UCSD-AML1 (cell line): ENCODE data around the gene TMEM106B.
"Not testable (repeated sequence)": the region's sequence is repeated elsewhere in the genome, so short reads cannot be mapped to it uniquely, and the experiment has no call there.

Experiments
- DNase-seq: peaks from one replicate; lab custom pipeline; 2025; ENCODE audit not compliant: unreplicated experiment; lab: John Stamatoyannopoulos, UW

Gene TMEM106B

DNA sequence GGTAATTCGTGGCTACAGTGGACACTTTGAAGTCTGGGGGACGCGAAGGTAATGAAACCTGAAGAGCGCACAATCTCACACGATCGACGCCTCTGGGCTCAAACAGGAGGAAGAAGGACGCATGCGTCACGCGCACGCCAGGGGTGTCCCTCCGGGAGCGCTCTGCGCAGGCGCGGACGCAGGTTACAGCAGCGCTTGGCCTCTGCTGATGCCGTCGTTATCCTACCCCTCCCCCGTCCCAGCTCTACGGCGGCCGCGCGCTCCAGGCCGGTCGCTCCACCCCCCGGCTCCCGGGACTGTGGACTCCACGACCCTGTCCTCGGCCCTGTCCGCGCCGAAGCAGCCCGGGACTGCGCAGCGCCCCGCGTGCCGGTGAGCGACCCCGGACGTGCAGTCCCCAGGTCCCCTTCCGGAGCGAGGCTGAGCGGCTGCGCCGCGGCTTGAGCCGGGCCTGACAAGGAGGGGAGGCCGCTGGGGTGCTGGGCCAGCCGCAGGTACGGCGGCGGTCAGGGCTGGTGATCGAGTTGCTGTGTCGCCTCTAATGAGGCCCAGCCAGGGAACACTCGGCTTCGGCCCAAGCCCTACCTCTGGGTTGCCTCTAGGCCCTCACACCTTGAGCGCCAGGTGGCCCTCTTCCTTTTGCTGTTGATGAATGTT is at the start of gene TMEM106B:
Gene TMEM106B (plus strand): TSS at position 241 of the 657 bp plus-strand sequence. CDS start 3,517 bp downstream, outside the sequence.
- DNase-seq = peak; percentile 87

- no peak for DNase-seq
Observed at GRCh38 chr7:12162415-12163113, 48.5 kb upstream of the TMEM106B start.

DNA sequence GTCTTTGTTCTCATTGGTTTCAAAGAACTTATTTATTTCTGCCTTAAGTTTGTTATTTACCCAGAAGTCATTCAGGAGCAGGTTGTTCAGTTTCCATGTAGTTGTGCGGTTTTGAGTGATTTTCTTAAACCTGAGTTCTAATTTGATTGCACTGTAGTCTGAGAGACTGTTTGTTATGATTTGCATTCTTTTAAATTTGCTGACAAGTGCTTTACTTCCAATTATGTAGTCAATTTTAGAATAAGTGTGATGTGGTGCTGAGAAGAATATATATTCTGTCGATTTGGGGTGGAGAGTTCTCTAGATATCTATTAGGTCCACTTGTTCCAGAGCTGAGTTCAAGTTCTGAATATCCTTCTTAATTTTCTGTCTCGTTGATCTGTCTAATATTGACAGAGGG is 43.0 kb upstream of the TMEM106B start:
- not testable (repeated sequence) for DNase-seq

- DNase-seq = peak; percentile 3
Observed at GRCh38 chr7:12169981-12170820, 40.9 kb upstream of the TMEM106B start.

DNA sequence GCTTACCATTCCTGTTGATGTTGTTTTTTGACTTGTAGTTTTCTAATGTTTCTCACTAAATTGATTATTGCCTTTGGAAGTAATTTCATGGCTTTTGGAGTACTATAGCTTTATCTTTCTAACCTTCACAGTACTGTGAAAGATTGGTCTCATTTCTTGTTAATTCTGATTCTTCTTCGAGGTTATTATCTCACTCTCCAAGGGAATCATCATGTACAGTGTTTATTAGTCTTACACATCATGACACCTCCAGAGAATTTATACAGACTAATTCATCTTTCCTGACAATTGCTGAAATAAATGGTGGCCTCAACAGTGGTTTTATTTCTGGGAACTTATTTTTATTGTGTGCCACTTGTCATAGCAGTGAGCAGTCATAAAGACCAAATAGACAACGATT is 37.4 kb upstream of the TMEM106B start:
- no peak for DNase-seq

DNA sequence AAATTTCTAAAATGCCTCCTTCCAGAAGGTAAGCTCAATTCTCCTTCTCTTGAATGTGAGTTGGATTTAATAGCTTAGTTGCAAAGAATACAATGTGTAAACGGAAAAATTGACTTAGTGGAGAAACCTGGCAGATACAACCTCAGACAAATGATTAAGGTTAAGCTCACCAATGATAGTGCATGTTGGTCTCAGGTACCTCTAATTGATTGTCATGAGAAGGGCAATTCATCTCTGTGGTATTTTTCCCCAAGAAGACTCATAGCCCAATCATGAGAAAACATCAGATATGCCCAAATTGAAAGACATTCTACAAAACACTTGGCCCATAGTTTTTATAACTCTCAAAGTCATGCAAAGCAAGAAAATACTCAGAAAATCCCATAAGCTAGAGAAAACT is 36.2 kb upstream of the TMEM106B start:
- no peak for DNase-seq

GRCh38 chr7:12178317-12178716 is 32.8 kb upstream of the TMEM106B start:
- no peak for DNase-seq

GRCh38 chr7:12194426-12194825 is 16.7 kb upstream of the TMEM106B start:
- DNase-seq = no peak

DNA sequence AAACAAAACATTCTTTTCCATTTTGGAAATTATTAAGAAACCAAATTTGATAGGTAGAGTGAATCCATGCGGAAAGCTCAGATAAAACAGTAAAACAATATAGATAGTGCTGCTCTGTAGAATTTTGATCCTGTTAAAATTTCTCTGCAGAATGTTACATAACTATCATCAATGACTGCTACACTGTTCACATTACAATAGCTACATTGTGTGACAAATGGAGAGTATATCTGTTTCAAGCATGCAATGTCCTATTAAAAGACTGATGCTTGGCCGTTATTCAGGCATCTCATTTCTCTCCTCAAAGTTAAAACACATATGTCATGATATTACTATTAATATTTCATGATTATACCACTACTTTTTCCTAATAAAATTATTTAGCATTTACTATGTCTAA is 14.7 kb upstream of the TMEM106B start:
- no peak for DNase-seq

DNA sequence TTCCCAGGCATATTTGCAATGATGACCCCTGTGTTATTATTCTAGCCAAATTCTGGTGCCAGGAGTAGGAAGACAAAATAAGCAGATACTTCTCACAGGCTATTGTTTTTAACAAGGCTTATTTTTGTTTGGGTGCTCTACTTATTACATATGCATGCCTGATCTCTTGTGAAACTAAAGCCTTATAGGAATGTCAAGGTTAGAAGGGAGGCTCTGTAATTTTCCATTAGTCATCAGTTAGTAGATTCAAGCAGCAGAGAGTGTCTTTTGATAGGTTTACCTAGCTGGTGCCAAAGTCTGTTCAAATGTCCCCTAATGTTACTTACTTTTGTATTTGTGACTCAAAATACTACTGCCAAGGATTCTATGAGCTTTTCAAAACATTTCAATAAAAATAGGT is 11.7 kb upstream of the TMEM106B start:
- no peak for DNase-seq

- no peak for DNase-seq
Observed at GRCh38 chr7:12207046-12207445, 4.0 kb upstream of the TMEM106B start.

DNA sequence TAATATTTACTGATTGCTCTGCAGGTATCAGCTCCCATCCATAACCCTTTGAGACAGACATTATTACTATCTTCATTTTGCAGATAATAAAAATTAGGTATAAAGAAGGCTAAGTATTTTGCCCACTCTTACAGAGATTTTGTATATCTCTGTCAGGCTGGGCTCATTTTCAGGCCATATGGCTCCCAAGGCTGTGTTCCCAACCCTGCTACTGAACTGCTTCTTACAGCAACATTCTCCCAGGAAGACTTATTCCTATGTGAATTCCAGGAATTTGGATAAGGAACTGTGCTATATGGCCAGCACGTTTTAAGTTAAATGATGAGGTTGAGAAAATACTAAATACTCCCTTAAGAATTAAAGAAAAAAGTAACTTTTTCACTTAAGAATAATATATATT is 1.9 kb upstream of the TMEM106B start:
- no peak for DNase-seq

DNA sequence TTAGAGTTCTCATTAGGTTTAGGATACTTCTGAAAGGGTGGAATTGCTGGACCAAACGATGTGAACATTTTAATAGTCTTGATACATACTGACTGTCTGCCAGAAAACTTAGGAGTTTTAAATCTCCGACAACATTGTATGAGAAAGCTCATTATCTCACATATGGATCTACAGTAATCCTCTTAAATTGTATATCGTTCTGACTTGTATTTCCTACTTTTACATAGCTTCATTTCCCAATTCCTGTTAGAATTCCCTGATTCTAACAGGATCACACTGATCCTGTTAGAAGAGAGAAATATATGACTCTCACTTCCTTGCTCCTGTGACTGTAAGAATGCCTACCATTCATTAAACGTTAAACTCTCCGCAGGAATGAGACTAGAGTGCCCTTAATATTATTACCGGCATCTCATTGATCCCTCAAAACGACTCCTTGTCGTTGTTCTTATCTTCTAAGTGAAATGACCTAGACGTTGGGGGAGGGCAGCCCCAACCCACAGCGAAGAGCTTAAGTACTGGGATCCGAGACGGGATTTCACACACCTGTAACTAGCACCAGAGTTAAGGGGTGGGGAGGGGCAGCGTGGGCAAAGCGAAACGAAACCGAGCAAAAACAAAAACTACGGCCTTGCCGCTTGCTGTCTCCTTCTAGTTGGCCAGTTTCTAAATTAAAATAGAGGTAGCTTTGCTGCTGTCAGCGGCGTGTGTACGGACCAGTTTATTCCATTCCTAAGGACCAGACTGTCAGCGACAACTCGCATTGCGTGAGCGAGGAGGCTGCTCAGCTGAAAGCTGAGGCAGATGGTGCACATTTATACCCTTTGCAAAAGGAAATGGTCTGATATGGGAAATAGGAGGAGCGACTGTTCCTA is 678 bp upstream of the TMEM106B start:
- DNase-seq = no peak

- DNase-seq = no peak
Observed at GRCh38 chr7:12211711-12212485, 804 bp downstream of the TMEM106B start.

GRCh38 chr7:12217311-12217710 is 6.2 kb downstream of the TMEM106B start:
- no peak for DNase-seq

GRCh38 chr7:12220389-12221046 is 9.4 kb downstream of the TMEM106B start:
- DNase-seq = no peak

DNA sequence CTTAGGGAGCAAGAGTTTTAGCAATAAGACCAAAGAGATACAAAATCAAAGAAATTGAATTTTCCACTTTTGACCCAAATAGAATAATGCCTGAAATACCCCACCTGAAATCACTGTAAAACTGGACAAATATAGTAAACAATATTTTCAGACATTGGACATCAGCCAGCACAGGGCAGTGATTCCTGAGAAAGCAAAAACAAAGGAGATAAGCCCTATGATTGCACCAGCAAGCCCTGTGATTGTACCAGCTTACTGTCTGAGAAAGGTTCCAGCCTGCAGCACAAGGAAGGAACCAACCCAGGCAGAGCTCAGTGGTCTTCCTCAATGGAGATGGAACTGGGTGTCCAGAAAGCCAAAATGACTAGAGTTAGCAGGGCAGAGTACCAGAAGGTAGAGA is 10.3 kb downstream of the TMEM106B start:
- DNase-seq = peak; percentile 1

DNA sequence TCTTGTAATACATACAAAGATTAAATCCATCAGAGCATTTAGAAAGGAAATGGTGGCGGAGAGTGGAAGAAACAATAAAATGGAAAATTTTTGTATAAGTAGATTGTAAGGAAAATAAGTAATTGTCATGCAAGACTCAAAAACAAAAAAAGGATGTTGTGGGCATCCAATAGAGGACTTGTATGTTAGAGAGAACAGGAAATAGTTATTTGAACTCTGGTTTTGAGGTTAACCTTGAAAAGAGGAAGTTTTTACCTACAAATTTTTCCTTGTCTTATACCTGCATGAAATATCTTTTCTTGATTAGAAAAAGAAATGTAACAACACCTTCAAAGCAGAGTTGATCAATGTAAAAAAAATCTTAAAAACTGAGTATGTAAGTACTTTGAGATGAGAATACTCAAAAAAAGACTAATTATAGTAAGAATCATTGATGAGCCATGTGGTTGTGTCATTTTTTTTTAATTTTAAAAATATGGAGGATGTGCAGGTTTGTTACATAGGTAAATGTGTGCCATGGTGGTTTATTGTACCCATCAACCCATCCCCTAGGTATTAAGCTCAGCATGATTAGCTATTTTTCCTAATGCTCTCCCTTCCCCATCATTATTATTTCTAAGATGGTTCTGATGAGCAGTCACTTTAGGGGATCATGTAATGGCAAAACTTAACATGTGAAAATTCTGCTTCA is 11.9 kb downstream of the TMEM106B start:
- DNase-seq = no peak

DNA sequence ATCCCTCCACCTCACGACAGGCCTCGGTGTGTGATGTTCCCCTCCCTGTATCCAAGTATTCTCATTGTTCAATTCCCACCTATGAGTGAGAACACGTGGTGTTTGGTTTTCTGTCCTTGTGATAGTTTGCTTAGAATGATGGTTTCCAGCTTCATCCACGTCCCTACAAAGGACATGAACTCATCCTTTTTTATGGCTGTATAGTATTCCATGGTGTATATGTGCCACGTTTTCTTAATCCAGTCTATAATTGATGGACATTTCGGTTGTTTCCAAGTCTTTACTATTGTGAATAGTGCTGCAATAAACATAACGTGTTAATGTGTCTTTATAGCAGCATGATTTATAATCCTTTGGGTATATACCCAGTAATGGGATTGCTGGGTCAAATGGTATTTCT is 13.9 kb downstream of the TMEM106B start:
- not testable (repeated sequence) for DNase-seq
